ENCODE results near the gene HECW1. TPM values are rescaled to one million over a fixed set of nuclear protein-coding genes. Genes with fewer than 3 reads are reported as not detected.

The HECW1 gene
- polyA plus RNA-seq, 2 of the 4 experiments (the other 2 are of a cell fraction), result 11.3 TPM

GRCh38 chr7:43265139-43265538 lies 152.7 kb downstream of the HECW1 start:
- no peak for TF ChIP-seq ZNF302 (CRISPR knock-in tag; IDR thresholded peaks at IDR 0.05)
- no peak for TF ChIP-seq KDM5A (IDR thresholded peaks at IDR 0.05)
- TF ChIP-seq BHLHE40 (IDR thresholded peaks at IDR 0.05; ENCODE audit: low read depth, low read length), result no peak
- no peak for TF ChIP-seq TFCP2L1 (CRISPR knock-in tag; IDR thresholded peaks at IDR 0.05)
- no peak for TF ChIP-seq SMC3 (IDR thresholded peaks at IDR 0.05)
- no peak for FAIRE-seq
- no peaks in the 10 kb centered on the region for H3K4me1 ChIP-seq
- H3K9me3 ChIP-seq, result peaks cover 3% of the 10 kb centered on the region; the same call in 1 of the 3 replicates
- CTCF ChIA-PET, result interaction anchor here (0.9 to 1.4 kb wide), 4 partner anchors 15 to 324 kb away, joined by 3 to 7 read pairs (median 4); no protein-coding TSS in a partner anchor
- ATAC-seq, result no peak
- DNase-seq (ENCODE audit: low read depth in 1 of 2, low spot score in 1 of 2), result no peak
- no peak overlapping the region for H3K4me3 ChIP-seq
- 94% methylated on average over 3 of the region's 3 CpGs for WGBS (ENCODE audit: missing lambda C conversion rate)
- H3K27ac ChIP-seq, result no peak overlapping the region
- POLR2A ChIA-PET, result no interaction called here
- no peak overlapping the region for H3K4me2 ChIP-seq

- POLR2A ChIA-PET, result no interaction called here
- H3K4me3 ChIP-seq, result no peak overlapping the region
- CTCF ChIA-PET, result no interaction called here
- WGBS (ENCODE audit: missing lambda C conversion rate), result 96% methylated on average over 34 of the region's 36 CpGs
- ATAC-seq, result no peak
- no peak for DNase-seq (ENCODE audit: low read depth in 1 of 2, low spot score in 1 of 2)
- no peaks in the 10 kb centered on the region for H3K4me1 ChIP-seq
- peaks cover 8% of the 10 kb centered on the region; the same call in 2 of the 3 replicates for H3K9me3 ChIP-seq
- TF ChIP-seq RCOR1 (IDR thresholded peaks at IDR 0.05; ENCODE audit: low read depth, low read length), result no peak
- no peak overlapping the region for H3K4me2 ChIP-seq
- no peak overlapping the region for H3K27ac ChIP-seq
- no peak for FAIRE-seq
These were observed 161.7 kb downstream of the HECW1 start for GRCh38 chr7:43273939-43274719.

- peaks cover 8% of the 10 kb centered on the region; the same call in 2 of the 3 replicates for H3K9me3 ChIP-seq
- TF ChIP-seq ZSCAN20 (CRISPR knock-in tag; IDR thresholded peaks at IDR 0.05), result no peak
- no peak for TF ChIP-seq RNF2 (IDR thresholded peaks at IDR 0.05; ENCODE audit: borderline replicate concordance, low read depth)
- no peak for TF ChIP-seq POLR2A (IDR thresholded peaks at IDR 0.05; ENCODE audit: low read length)
- ChIA-PET CTCF (no interaction called here), POLR2A (no interaction called here)
- no peak overlapping the region for H3K4me2 ChIP-seq
- DNase-seq (ENCODE audit: low read depth in 1 of 2, low spot score in 1 of 2), result no peak
- H3K4me3 ChIP-seq, result no peak overlapping the region
- FAIRE-seq, result no peak
- ATAC-seq, result no peak
- no peaks in the 10 kb centered on the region for H3K4me1 ChIP-seq
- H3K27ac ChIP-seq, result no peak overlapping the region
- WGBS (ENCODE audit: missing lambda C conversion rate), result 94% methylated on average over 3 of the region's 3 CpGs
These were observed 162.3 kb downstream of the HECW1 start for GRCh38 chr7:43274752-43275151.

GRCh38 chr7:43276547-43276946 lies 164.1 kb downstream of the HECW1 start:
- H3K9me3 ChIP-seq, result peaks cover 4% of the 10 kb centered on the region; the same call in 2 of the 3 replicates
- H3K27ac ChIP-seq, result no peak overlapping the region
- H3K4me3 ChIP-seq, result no peak overlapping the region
- H3K4me2 ChIP-seq, result no peak overlapping the region
- no peaks in the 10 kb centered on the region for H3K4me1 ChIP-seq
- DNase-seq (ENCODE audit: low read depth in 1 of 2, low spot score in 1 of 2) (no peak), FAIRE-seq (no peak), ATAC-seq (no peak)
- ChIA-PET POLR2A (no interaction called here), CTCF (interaction anchor here (1.3 kb wide), 1 partner anchor 12 kb away, joined by 3 read pairs; no protein-coding TSS in a partner anchor)
- WGBS (ENCODE audit: missing lambda C conversion rate), result 94% methylated on average over 5 of the region's 5 CpGs
- TF ChIP-seq FOSB (CRISPR knock-in tag; IDR thresholded peaks at IDR 0.05) (no peak), RARB (CRISPR knock-in tag; IDR thresholded peaks at IDR 0.05) (no peak), HEYL (CRISPR knock-in tag; IDR thresholded peaks at IDR 0.05) (no peak), JUNB (IDR thresholded peaks at IDR 0.05) (no peak), TP53 (CRISPR knock-in tag; IDR thresholded peaks at IDR 0.05) (no peak), EHF (CRISPR knock-in tag; IDR thresholded peaks at IDR 0.05) (no peak), E2F6 (IDR thresholded peaks at IDR 0.05; ENCODE audit: borderline replicate concordance, low read depth) (no peak), ZSCAN20 (CRISPR knock-in tag; IDR thresholded peaks at IDR 0.05) (no peak)

GRCh38 chr7:43278088-43278644 lies 165.7 kb downstream of the HECW1 start:
- no peak overlapping the region for H3K4me2 ChIP-seq
- ChIA-PET CTCF (interaction anchor here (1.3 kb wide), 1 partner anchor 10 kb away, joined by 3 read pairs; no protein-coding TSS in a partner anchor), POLR2A (no interaction called here)
- ATAC-seq, result no peak
- no peak for FAIRE-seq
- H3K4me1 ChIP-seq, result no peaks in the 10 kb centered on the region
- 82% methylated on average over 10 of the region's 10 CpGs for WGBS (ENCODE audit: missing lambda C conversion rate)
- H3K4me3 ChIP-seq, result no peak overlapping the region
- DNase-seq (ENCODE audit: low read depth in 1 of 2, low spot score in 1 of 2), result no peak
- TF ChIP-seq JUN (IDR thresholded peaks at IDR 0.05) (no peak), ZNF302 (CRISPR knock-in tag; IDR thresholded peaks at IDR 0.05) (no peak), RAD21 (conservative IDR thresholded peaks at IDR 0.05 in 1 of 2, IDR thresholded peaks at IDR 0.05 in 1 of 2) (no peak), FOSB (CRISPR knock-in tag; IDR thresholded peaks at IDR 0.05) (no peak), FOXS1 (CRISPR knock-in tag; IDR thresholded peaks at IDR 0.05) (no peak), SMC3 (IDR thresholded peaks at IDR 0.05) (no peak), HOXB13 (CRISPR knock-in tag; IDR thresholded peaks at IDR 0.05; ENCODE audit: low read depth) (no peak), HDAC2 (IDR thresholded peaks at IDR 0.05) (no peak), CHD4 (IDR thresholded peaks at IDR 0.05; ENCODE audit: borderline replicate concordance) (no peak), EHF (CRISPR knock-in tag; IDR thresholded peaks at IDR 0.05) (no peak), E2F6 (IDR thresholded peaks at IDR 0.05; ENCODE audit: borderline replicate concordance, low read depth) (no peak), CBX8 (IDR thresholded peaks at IDR 0.05) (no peak)
- H3K27ac ChIP-seq, result no peak overlapping the region
- H3K9me3 ChIP-seq, result no peaks in the 10 kb centered on the region
